GM21360 (cell line): Measurements from ENCODE around the gene TUBGCP6.

ENCODE experiments used
- ATAC-seq: cut with Tn5 transposase; IDR thresholded peaks from one replicate; pipeline ENCODE4 v1.9.1; 2021; ENCODE audit warnings: mild to moderate bottlenecking, moderate library complexity; ENCODE audit not compliant: unreplicated experiment

The TUBGCP6 gene

DNA sequence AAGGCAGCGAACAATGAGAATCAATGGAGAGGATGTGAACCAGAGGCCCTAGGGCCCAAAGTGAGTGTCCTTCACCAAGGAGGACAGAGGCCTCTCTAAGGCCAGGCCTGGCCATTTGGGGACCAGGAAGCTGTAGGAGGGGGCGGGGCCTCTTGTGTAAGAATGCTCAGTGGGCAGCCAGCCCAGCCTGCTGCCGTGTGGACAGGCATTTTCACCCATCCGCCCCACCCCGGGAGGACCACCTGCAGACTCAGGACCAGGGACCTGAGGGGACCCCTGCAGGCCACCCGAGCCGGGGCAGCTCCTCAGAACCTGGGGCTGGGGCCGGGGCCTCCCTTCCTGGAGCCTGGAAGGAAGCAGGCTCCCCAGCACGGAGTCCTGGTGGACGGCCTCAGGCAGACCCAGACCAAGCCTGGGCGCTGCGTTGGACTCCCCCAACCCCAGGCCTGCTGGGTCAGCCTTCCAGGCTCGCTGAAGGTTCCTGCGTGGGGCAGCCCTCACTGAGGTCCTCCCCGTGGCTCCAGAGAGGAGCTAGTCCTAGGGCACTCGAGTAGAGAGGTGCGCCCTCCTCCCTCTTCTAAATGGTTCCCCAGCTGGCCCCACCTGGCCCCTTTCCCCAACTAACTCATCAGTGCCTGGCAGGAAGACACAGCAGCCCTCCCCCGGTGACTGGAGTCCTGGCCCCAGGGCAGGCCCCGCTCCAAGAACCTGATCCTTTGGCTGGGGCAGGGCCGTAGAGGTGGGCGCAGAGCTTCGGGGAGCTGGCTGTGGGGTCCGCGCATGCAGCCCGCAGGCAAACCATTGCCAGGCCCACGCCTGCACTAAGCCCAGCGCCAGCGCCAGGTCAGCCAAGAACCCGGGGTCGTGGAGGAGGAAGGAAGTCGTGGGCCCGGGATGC lies 60.6 kb downstream of the TUBGCP6 start:
- no peak for ATAC-seq

DNA sequence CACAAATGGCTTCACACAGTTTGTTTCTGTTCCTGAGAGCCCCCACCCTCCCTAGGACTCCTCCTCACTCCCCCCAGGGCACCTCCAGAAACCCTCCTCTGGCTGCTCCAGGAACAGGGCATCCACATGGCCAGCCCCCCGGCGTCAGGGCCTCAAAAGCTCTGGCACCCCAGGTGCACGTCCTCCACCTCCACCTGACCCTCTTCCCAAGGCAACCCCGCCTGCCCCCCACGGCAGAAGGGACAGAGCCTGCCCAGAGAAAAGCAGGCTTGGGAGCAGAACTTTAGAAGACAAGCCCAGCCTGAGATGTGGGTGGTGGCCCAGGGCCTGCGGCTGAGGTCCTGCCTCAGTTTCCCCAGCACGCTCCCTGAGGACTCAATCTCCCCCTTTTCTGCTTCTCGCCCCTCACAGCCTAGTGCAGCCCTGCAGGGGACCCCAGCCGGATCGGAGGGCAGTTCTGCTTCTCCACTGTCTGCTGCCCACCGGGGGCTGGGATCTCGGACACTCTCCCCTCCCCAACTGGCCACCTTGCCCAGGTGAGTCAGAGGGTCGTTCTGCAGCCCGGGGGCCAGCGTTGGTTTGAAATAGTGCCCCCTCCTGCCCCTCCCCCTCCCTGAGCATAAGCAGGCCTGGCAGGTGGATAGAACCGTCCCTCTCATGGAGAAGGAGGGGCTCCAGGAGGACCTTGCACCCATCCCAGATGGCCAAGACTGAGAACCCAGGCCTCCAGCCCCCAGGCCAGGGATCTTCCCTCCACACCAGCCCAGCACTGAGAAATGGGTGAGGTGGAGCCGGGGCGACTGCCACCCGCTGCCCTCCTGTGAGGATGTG lies 61.5 kb downstream of the TUBGCP6 start:
- no peak for ATAC-seq

GRCh38 chr22:50182176-50183081 lies 62.4 kb downstream of the TUBGCP6 start:
- no peak for ATAC-seq

- ATAC-seq = no peak
Observed at GRCh38 chr22:50180727-50181521, 63.9 kb downstream of the TUBGCP6 start.

DNA sequence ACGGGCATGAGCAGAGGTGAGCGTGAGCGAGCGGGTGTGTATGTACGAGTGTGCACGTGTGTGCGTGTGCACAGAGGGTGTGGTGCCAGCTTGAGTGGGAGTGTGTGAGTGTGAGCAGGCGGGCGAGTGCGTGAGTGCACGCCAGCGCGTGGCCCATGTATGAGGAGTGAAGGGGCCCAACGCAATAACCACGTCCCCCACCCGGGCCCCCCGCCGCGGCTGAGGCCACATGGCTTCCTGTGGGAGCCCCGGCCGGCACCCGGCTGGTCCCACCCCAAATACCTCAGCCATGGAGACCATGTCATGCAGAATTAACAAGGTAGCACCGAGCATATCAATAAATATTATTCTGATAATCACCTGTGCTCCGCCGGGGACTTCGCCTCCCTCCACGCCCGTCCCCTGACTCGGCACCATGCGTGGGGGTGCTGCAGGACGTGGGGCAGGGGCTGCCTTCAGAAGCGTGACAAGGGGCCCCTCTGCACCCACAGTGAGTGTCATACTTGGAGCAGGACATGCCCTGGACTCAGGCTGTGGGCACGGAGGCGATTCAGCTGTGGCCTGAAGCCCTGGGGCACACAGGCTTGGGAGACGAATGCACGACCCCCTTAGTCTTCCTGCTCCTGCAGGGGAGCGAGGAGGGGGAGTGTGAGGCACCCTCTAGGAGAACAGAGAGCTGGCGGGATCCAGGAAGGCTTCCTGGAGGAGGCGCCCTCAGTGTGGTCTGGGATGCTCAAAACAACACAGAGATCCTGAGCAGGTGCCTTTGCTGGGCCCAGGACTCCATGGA lies 64.7 kb downstream of the TUBGCP6 start:
- no peak for ATAC-seq

GRCh38 chr22:50178871-50179869 lies 65.7 kb downstream of the TUBGCP6 start:
- ATAC-seq = no peak

- ATAC-seq = no peak
Observed at GRCh38 chr22:50178471-50178864, 66.4 kb downstream of the TUBGCP6 start.

- no peak for ATAC-seq
Observed at GRCh38 chr22:50177537-50178470, 67.0 kb downstream of the TUBGCP6 start.

- no peak for ATAC-seq
Observed at GRCh38 chr22:50176850-50177536, 67.8 kb downstream of the TUBGCP6 start.

DNA sequence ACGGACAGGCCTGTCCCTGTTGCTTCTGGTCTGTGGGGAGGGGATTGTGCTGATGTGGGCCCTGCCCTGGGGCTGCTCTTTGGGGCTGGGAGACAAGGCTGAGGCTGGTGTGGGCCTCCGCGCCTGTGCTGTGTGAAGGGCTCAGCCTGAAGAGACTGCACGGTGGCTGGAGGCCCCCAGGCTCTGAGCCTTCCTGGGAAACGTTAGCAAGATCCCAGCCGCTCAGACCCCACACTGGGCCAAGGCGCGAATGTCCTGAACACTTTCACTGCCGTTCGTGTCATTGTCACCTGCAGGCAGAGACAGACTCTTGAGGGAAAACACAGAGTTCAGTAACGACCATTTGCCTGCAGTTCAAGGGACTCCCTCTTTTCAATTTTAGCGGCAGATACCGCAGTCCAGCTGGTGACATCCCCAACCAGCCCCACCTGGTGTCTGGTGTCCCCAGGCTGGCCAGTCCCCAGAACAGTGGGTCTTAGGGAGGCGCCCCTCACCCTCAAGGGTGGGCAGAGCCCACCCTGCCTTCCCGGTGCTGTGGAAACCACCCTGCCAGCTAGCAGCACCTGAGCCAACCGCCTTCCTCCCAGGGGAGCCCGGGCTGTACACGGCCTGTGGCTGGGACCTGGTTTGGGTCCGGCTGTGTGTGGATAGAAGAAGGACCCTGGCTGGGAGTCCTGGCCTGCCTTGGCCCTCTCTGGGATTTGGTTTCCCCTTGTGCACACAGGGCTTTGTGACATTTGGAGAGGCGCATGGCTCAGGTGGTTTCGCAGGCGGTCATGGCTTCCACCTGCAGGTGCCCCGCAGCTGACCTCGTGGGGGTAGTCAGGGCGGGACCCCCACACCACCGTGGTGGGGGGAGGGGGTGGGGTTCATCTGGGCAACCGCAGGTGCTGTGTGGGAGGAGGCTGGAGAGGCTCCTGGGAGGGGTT lies 68.6 kb downstream of the TUBGCP6 start:
- ATAC-seq = no peak

DNA sequence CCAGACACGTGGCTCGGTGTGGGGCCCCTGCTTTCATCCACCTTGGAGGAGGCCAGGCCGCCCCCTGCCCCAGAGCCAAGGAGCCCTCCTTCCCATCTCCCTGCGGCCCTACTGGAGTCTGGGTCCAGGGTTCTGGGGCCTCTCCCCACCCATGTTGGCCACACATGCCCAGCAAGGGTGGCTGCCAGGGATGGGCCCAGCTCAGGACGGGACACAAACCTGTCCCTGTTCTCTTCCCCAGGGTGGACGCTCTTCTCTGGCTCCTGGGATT lies 69.7 kb downstream of the TUBGCP6 start:
- no peak for ATAC-seq

- no peak for ATAC-seq
Observed at GRCh38 chr22:50174382-50175190, 70.2 kb downstream of the TUBGCP6 start.

- no peak for ATAC-seq
Observed at GRCh38 chr22:50173983-50174355, 70.9 kb downstream of the TUBGCP6 start.

- no peak for ATAC-seq
Observed at GRCh38 chr22:50173311-50173982, 71.4 kb downstream of the TUBGCP6 start.
